ENCODE results near the gene NOCT. TPM values are rescaled to one million over a fixed set of nuclear protein-coding genes. Genes with fewer than 3 reads are reported as not detected.
A peak's percentile ranks its signal among the peaks of the same experiment; 100 is the strongest.

The NOCT gene
- total RNA-seq, 4 donors from 2014 or later, result 1.2 to 3.5 (median 3.4) TPM

- no peaks in the 10 kb centered on the region for H3K36me3 ChIP-seq
- WGBS, 2 donors (ENCODE audit: low coverage in 1 of 2), result 25 to 45% methylated on average over 1 of the region's 1 CpG
- H3K4me3 ChIP-seq, result no peak overlapping the region
- H3K27me3 ChIP-seq, result no peaks in the 10 kb centered on the region
- no peak for ATAC-seq
- peaks cover 0 to 9% (median 2%) of the 10 kb centered on the region in 3 donors for H3K4me1 ChIP-seq
- H3K27ac ChIP-seq, result no peak overlapping the region
- no peaks in the 10 kb centered on the region for H3K9me3 ChIP-seq
- TF ChIP-seq POLR2AphosphoS5 (IDR thresholded peaks at IDR 0.05), result no peak
- TF ChIP-seq POLR2A (IDR thresholded peaks at IDR 0.05), result no peak
Observed at GRCh38 chr4:139009702-139010101, 5.9 kb upstream of the NOCT start.

- Histone ChIP-seq H3K9me3 (no peaks in the 10 kb centered on the region), H3K4me1 (peaks cover 0 to 20% (median 7%) of the 10 kb centered on the region in 3 donors), H3K27me3 (no peaks in the 10 kb centered on the region), H3K36me3 (no peaks in the 10 kb centered on the region), H3K27ac (no peak overlapping the region), H3K4me3 (no peak overlapping the region)
- WGBS, 2 donors (ENCODE audit: low coverage in 1 of 2), result 83 to 88% methylated on average over 6 to 14 of the region's 16 CpGs
- ATAC-seq, result no peak
- TF ChIP-seq, protein P1, sequence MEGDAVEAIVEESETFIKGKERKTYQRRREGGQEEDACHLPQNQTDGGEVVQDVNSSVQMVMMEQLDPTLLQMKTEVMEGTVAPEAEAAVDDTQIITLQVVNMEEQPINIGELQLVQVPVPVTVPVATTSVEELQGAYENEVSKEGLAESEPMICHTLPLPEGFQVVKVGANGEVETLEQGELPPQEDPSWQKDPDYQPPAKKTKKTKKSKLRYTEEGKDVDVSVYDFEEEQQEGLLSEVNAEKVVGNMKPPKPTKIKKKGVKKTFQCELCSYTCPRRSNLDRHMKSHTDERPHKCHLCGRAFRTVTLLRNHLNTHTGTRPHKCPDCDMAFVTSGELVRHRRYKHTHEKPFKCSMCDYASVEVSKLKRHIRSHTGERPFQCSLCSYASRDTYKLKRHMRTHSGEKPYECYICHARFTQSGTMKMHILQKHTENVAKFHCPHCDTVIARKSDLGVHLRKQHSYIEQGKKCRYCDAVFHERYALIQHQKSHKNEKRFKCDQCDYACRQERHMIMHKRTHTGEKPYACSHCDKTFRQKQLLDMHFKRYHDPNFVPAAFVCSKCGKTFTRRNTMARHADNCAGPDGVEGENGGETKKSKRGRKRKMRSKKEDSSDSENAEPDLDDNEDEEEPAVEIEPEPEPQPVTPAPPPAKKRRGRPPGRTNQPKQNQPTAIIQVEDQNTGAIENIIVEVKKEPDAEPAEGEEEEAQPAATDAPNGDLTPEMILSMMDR (IDR thresholded peaks at IDR 0.05), result no peak
- TF ChIP-seq POLR2A (IDR thresholded peaks at IDR 0.05) (no peak), POLR2AphosphoS5 (IDR thresholded peaks at IDR 0.05) (no peak), EP300 (IDR thresholded peaks at IDR 0.05) (no peak)
Observed at GRCh38 chr4:139011225-139011950, 4.2 kb upstream of the NOCT start.

DNA sequence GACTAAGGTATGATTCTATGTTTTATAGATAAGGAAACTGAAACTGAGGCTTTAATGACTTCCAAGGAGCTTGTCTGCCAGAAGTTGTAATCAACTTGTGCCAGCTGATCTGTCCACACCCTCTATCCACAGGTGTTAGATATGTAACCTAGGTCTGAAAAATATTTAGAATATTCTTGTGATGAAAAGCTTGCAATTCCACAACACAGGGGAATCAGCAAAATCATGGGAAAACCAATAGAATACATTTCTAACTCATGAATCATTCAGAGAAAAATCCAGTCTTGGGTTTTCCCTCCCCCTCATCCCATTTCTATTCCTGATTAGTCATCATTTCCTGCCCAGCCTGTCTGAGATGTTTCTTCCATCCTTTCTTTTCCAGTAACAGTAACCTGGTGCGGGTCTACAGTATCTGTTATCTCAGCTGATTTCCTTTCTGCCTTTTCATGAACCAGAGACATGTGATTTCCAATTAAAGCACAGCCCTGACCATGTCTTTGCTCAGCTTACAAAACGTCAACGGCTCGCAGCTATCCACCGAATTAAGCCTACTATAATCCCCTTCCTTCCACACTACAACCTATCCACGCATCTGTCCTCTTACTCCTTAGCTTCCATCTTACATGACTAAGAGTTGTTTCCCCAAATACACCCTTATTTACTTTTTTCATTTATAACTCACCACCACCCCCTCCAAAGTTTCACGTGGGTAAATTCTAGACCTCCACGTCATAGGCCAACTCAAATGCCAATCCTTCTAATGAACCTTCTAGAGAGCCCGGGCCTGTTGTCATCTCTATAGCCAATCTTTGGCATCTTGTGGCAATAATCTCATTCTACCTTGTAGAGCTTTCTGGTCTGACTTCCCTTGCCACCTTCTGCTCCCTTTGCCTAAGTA, 961 bp upstream of the NOCT start:
- H3K27ac ChIP-seq, result peak overlapping the region; percentile 63 to 91 (median 89)
- TF ChIP-seq POLR2AphosphoS5 (IDR thresholded peaks at IDR 0.05) (peak; percentile 61), EP300 (IDR thresholded peaks at IDR 0.05) (no peak)
- TF ChIP-seq, protein P1 (IDR thresholded peaks at IDR 0.05), result no peak
- H3K27me3 ChIP-seq, result no peaks in the 10 kb centered on the region
- H3K36me3 ChIP-seq, result no peaks in the 10 kb centered on the region
- ATAC-seq, result peak; percentile 30
- WGBS, 2 donors (ENCODE audit: low coverage in 1 of 2), result 11 to 16% methylated on average over 9 of the region's 9 CpGs
- peaks cover 0 to 34% (median 7%) of the 10 kb centered on the region in 3 donors for H3K4me1 ChIP-seq
- no peaks in the 10 kb centered on the region for H3K9me3 ChIP-seq
- H3K4me3 ChIP-seq, result peak overlapping the region; percentile 50 to 90

- 0% methylated on average over 6 of the region's 55 CpGs; no CpG with 5 or more reads in 1 of the 2 donors for WGBS, 2 donors (ENCODE audit: low coverage in 1 of 2)
- Histone ChIP-seq H3K36me3 (no peaks in the 10 kb centered on the region), H3K27ac (peak overlapping the region; percentile 63 to 91 (median 89)), H3K4me1 (peaks cover 0 to 34% (median 7%) of the 10 kb centered on the region in 3 donors), H3K4me3 (peak overlapping the region; percentile 50 to 90), H3K9me3 (no peaks in the 10 kb centered on the region), H3K27me3 (no peaks in the 10 kb centered on the region)
- TF ChIP-seq, protein P1 (IDR thresholded peaks at IDR 0.05), result no peak
- peak in 1 of 2 donors; percentile 5 for TF ChIP-seq POLR2A (IDR thresholded peaks at IDR 0.05)
- peak; percentile 19 for ATAC-seq
Observed at GRCh38 chr4:139015948-139016471, 429 bp downstream of the NOCT start.

DNA sequence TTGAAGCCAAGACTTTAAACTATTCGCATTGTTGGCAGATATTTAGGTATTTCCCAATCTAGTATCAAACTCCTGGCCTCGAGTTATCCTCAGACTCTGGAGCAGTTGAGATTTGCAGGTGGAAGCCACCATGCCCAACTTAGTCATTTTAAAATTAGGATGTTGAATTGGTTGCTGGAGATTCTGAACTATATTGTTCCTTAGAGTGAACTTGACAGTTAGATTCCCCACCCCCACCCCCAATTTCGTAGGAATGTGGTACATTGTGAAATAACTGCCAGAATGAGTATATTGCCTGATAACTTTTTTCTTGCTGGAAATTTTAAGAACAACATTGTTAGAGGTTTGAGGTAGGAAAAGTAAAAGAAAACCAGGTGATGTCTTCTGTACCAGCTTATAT, 2.3 kb downstream of the NOCT start:
- Histone ChIP-seq H3K4me3 (no peak overlapping the region), H3K27ac (no peak overlapping the region), H3K9me3 (no peaks in the 10 kb centered on the region), H3K36me3 (no peaks in the 10 kb centered on the region), H3K4me1 (peaks cover 0 to 34% (median 7%) of the 10 kb centered on the region in 3 donors), H3K27me3 (no peaks in the 10 kb centered on the region)
- 77 to 95% methylated on average over 2 to 3 of the region's 3 CpGs for WGBS, 2 donors (ENCODE audit: low coverage in 1 of 2)
- ATAC-seq, result no peak
- TF ChIP-seq, protein P1 (IDR thresholded peaks at IDR 0.05), result no peak
- TF ChIP-seq EP300 (IDR thresholded peaks at IDR 0.05), result no peak
- TF ChIP-seq POLR2A (IDR thresholded peaks at IDR 0.05), result no peak
- TF ChIP-seq POLR2AphosphoS5 (IDR thresholded peaks at IDR 0.05), result no peak
